Body of pancreas (tissue), 4 donors: Measurements from ENCODE around the gene ATP8A2.

Source experiments
- POLR2A ChIP-seq, 3 donors: fragments of 450-650 bp; IDR thresholded peaks; one replicate each; pipeline ENCODE4 v1.6.1; 2016; ENCODE audit warnings: antibody characterized with exemption in 3 of 3, mild to moderate bottlenecking in 2 of 3
- TF ChIP-seq, protein P1 (sequence below), 7 experiments: fragments of 450-650 bp in 4 of 7; fragments of 200-600 bp in 3 of 7; sonication (generic) in 3 of 7; IDR thresholded peaks; one replicate each; pipeline ENCODE4 v1.5.1; 2016 to 2019; ENCODE audit warnings: antibody characterized with exemption in 7 of 7

GRCh38 chr13:25329706-25330105 is 42.1 kb upstream of the ATP8A2 start:
- TF ChIP-seq, protein P1, sequence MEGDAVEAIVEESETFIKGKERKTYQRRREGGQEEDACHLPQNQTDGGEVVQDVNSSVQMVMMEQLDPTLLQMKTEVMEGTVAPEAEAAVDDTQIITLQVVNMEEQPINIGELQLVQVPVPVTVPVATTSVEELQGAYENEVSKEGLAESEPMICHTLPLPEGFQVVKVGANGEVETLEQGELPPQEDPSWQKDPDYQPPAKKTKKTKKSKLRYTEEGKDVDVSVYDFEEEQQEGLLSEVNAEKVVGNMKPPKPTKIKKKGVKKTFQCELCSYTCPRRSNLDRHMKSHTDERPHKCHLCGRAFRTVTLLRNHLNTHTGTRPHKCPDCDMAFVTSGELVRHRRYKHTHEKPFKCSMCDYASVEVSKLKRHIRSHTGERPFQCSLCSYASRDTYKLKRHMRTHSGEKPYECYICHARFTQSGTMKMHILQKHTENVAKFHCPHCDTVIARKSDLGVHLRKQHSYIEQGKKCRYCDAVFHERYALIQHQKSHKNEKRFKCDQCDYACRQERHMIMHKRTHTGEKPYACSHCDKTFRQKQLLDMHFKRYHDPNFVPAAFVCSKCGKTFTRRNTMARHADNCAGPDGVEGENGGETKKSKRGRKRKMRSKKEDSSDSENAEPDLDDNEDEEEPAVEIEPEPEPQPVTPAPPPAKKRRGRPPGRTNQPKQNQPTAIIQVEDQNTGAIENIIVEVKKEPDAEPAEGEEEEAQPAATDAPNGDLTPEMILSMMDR (IDR thresholded peaks at IDR 0.05) = no peak
- no peak for TF ChIP-seq POLR2A (IDR thresholded peaks at IDR 0.05)
